Measurements from ENCODE around the gene HLCS.
A peak's percentile ranks its signal among the peaks of the same experiment; 100 is the strongest.

Gene HLCS

GRCh38 chr21:36713746-36714145, 252.7 kb downstream of the HLCS start:
- DNase-seq: no peak

- no peak for DNase-seq
Measured at GRCh38 chr21:36710729-36711048, 255.8 kb downstream of the HLCS start.

GRCh38 chr21:36709868-36710728, 256.4 kb downstream of the HLCS start:
- no peak for DNase-seq

GRCh38 chr21:36709030-36709867, 257.2 kb downstream of the HLCS start:
- no peak for DNase-seq

- no peak for DNase-seq
Measured at GRCh38 chr21:36708286-36709029, 258.0 kb downstream of the HLCS start.

GRCh38 chr21:36707763-36708285, 258.6 kb downstream of the HLCS start:
- DNase-seq: no peak

GRCh38 chr21:36706951-36707762, 259.3 kb downstream of the HLCS start:
- peak; percentile 14 for DNase-seq

- no peak for DNase-seq
Measured at GRCh38 chr21:36706482-36706852, 260.0 kb downstream of the HLCS start.

- DNase-seq: no peak
Measured at GRCh38 chr21:36705679-36706481, 260.6 kb downstream of the HLCS start.

GRCh38 chr21:36704958-36705678, 261.4 kb downstream of the HLCS start:
- DNase-seq: no peak

- no peak for DNase-seq
Measured at GRCh38 chr21:36704281-36704957, 262.1 kb downstream of the HLCS start.

- no peak for DNase-seq
Measured at GRCh38 chr21:36703626-36704280, 262.7 kb downstream of the HLCS start.

GRCh38 chr21:36703123-36703522, 263.3 kb downstream of the HLCS start:
- DNase-seq: no peak

GRCh38 chr21:36702622-36702968, 263.9 kb downstream of the HLCS start:
- no peak for DNase-seq

GRCh38 chr21:36701756-36702621, 264.5 kb downstream of the HLCS start:
- peak; percentile 34 for DNase-seq

GRCh38 chr21:36700971-36701755, 265.3 kb downstream of the HLCS start:
- no peak for DNase-seq

All from fibroblast of upper back skin (primary cell).